IMR-90 (cell line): Measurements from ENCODE around the gene GJA8. TPM values are rescaled to one million over a fixed set of nuclear protein-coding genes. Genes with fewer than 3 reads are reported as not detected.
"Not testable (repeated sequence)": the region's sequence is repeated elsewhere in the genome, so short reads cannot be mapped to it uniquely, and the experiment has no call there.

Experiments
- ATAC-seq: fragments of 200-7000 bp; cut with Tn5 transposase; 2 replicates; pipeline ENCODE4 v1.9.1; 2020; ENCODE audit warnings: low read depth, mild to moderate bottlenecking, moderate library complexity
- BruUV-seq: library from RNA; stranded (reverse); fragments of 400-500 nt; replicated peaks from 2 replicates; lab custom pipeline; 2021; lab: Mats Ljungman, UMichigan
- CTCF ChIA-PET: fragments of 300-600 bp; formaldehyde crosslinking; extraction: SDS; loops from one replicate; lab custom pipeline; 2021; ENCODE audit warnings: antibody characterized with exemption; lab: Yijun Ruan, JAX
- POLR2A ChIA-PET: fragments of 300-600 bp; sonication (Branson Sonifier 250); formaldehyde crosslinking; loops from one replicate; lab custom pipeline; 2022; ENCODE audit warnings: antibody characterized with exemption; ENCODE audit not compliant: unreplicated experiment; lab: Charles Lee
- DNase-seq: peaks from one replicate; pipeline ENCODE4 v3.0.0; 2013
- H2AFZ ChIP-seq: replicated peaks from 2 replicates; pipeline ENCODE3; 2013; ENCODE audit warnings: low read length, mild to moderate bottlenecking; ENCODE audit not compliant: poor library complexity
- H2AK5ac ChIP-seq: 2 replicates; pipeline ENCODE4 v1.6.1; 2013; ENCODE audit warnings: low read depth, low read length, inconsistent platforms
- H2AK9ac ChIP-seq: replicated peaks from 2 replicates; pipeline ENCODE3; 2013; ENCODE audit warnings: mild to moderate bottlenecking, low read depth, low read length, moderate library complexity; ENCODE audit not compliant: poor library complexity
- H2BK120ac ChIP-seq: 2 replicates; pipeline ENCODE4 v1.6.1; 2013; ENCODE audit warnings: low read depth, low read length, inconsistent platforms
- H2BK15ac ChIP-seq: 3 replicates; pipeline ENCODE4 v1.6.1; 2013; ENCODE audit warnings: low read depth, low read length, inconsistent platforms
- H2BK20ac ChIP-seq: 2 replicates; pipeline ENCODE4 v1.6.1; 2013; ENCODE audit warnings: low read depth, mild to moderate bottlenecking, inconsistent platforms, low read length, moderate library complexity
- H2BK5ac ChIP-seq: 2 replicates; pipeline ENCODE4 v1.6.1; 2013; ENCODE audit warnings: mild to moderate bottlenecking, low read depth, low read length, inconsistent platforms; ENCODE audit not compliant: poor library complexity, severe bottlenecking
- H3K14ac ChIP-seq: replicated peaks from 2 replicates; pipeline ENCODE4 v1.6.1; 2013; ENCODE audit warnings: low read depth, low read length, inconsistent platforms
- H3K18ac ChIP-seq: 2 replicates; pipeline ENCODE4 v1.6.1; 2013; ENCODE audit warnings: low read depth, low read length, control low read depth
- H3K23ac ChIP-seq: 2 replicates; pipeline ENCODE4 v1.6.1; 2013; ENCODE audit warnings: low read depth, low read length, inconsistent platforms
- H3K27ac ChIP-seq: 2 replicates; pipeline ENCODE4 v1.5.1; 2013; ENCODE audit warnings: mild to moderate bottlenecking, control low read depth, low read length; ENCODE audit not compliant: insufficient read depth
- H3K27me3 ChIP-seq: 2 replicates; pipeline ENCODE4 v1.6.1; 2013; ENCODE audit warnings: low read length; ENCODE audit not compliant: control insufficient read depth, insufficient read depth
- H3K36me3 ChIP-seq: 2 replicates; pipeline ENCODE4 v1.6.1; 2013; ENCODE audit warnings: low read length, mixed read lengths; ENCODE audit not compliant: control insufficient read depth, insufficient read depth
- H3K4ac ChIP-seq: 2 replicates; pipeline ENCODE4 v1.6.1; 2013; ENCODE audit warnings: low read depth, low read length, inconsistent platforms
- H3K4me1 ChIP-seq: 2 replicates; pipeline ENCODE4 v1.6.1; 2013; ENCODE audit warnings: low read length, mixed read lengths; ENCODE audit not compliant: control insufficient read depth, insufficient read depth
- H3K4me2 ChIP-seq: 2 replicates; pipeline ENCODE4 v1.6.1; 2013; ENCODE audit warnings: low read depth, mild to moderate bottlenecking, control low read depth, low read length, moderate library complexity
- H3K4me3 ChIP-seq: 2 replicates; pipeline ENCODE4 v1.5.1; 2013; ENCODE audit warnings: low read depth, mild to moderate bottlenecking, control low read depth, low read length, moderate library complexity; ENCODE audit not compliant: insufficient read depth
- H3K56ac ChIP-seq: 2 replicates; pipeline ENCODE4 v1.6.1; 2013; ENCODE audit warnings: low read length, inconsistent platforms; ENCODE audit not compliant: insufficient read depth; ENCODE audit errors: extremely low read depth
- H3K79me1 ChIP-seq, 2 experiments: 2 replicates each; pipeline ENCODE4 v1.6.1; 2013; ENCODE audit warnings: low read length in 2 of 2, inconsistent platforms in 1 of 2, low read depth in 1 of 2
- H3K9ac ChIP-seq: 2 replicates; pipeline ENCODE4 v1.6.1; 2013; ENCODE audit warnings: low read depth, low read length, control low read depth
- H3K9me1 ChIP-seq: 2 replicates; pipeline ENCODE4 v1.6.1; 2013; ENCODE audit warnings: low read length, inconsistent platforms; ENCODE audit not compliant: insufficient read depth
- H3K9me3 ChIP-seq: 2 replicates; pipeline ENCODE4 v1.6.1; 2013; ENCODE audit warnings: low read length; ENCODE audit not compliant: control insufficient read depth, insufficient read depth
- H4K20me1 ChIP-seq: 2 replicates; pipeline ENCODE4 v1.6.1; 2013; ENCODE audit warnings: low read length, inconsistent platforms; ENCODE audit not compliant: insufficient read depth
- H4K5ac ChIP-seq: 2 replicates; pipeline ENCODE4 v1.6.1; 2013; ENCODE audit warnings: mild to moderate bottlenecking, low read depth, low read length, control low read depth
- H4K8ac ChIP-seq, 2 experiments: 2 replicates each; pipeline ENCODE4 v1.6.1; 2013; ENCODE audit warnings: low read depth in 2 of 2, low read length in 2 of 2, control low read depth in 1 of 2, inconsistent platforms in 1 of 2
- H4K91ac ChIP-seq: 2 replicates; pipeline ENCODE4 v1.6.1; 2013; ENCODE audit warnings: low read depth, low read length, inconsistent platforms; ENCODE audit not compliant: insufficient read depth
- WGBS, 2 experiments: methylation state at CpG; one replicate each; pipeline versions ENCODE4 v1.1.5 to v1.1.7; 2013; ENCODE audit warnings: missing lambda C conversion rate in 2 of 2; ENCODE audit not compliant: insufficient read length in 1 of 2; ENCODE audit errors: extremely low coverage in 2 of 2; 5-methylcytosine and 5-hydroxymethylcytosine counted together
- dilution Hi-C: fragments of 300-500 bp; cut with HindIII; formaldehyde crosslinking; loops from one replicate; pipeline ENCODE4 v1.14.3; 2018; ENCODE audit warnings: low sequenced_read_pairs; ENCODE audit not compliant: unreplicated experiment
- in situ Hi-C: fragments of 300-500 bp; cut with MboI; formaldehyde crosslinking; loops from 3 replicates; pipeline ENCODE4 v1.14.3; 2019; ENCODE audit warnings: low sequenced_read_pairs, inconsistent platforms, mixed read lengths
- intact Hi-C: fragments of 100-400 bp; cut with micrococcal nuclease; formaldehyde crosslinking; loops from 2 replicates; pipeline ENCODE4 v1.10.0; 2022
- polyA plus RNA-seq, 3 experiments: library from polyadenylated mRNA; depleted of rRNA; stranded (reverse); fragments of >200 nt; gene quantifications; 2 replicates each; pipeline ENCODE4 v1.2.3, GENCODE V29; 2012; ENCODE audit warnings: low replicate concordance in 1 of 3
- total RNA-seq: library from RNA; depleted of rRNA; stranded (reverse); fragments of >200 nt; gene quantifications from 2 replicates; pipeline ENCODE4 v1.2.3, GENCODE V29; 2012

GJA8 gene
- total and polyA plus RNA-seq, 2 of the 4 experiments (the other 2 are of a cell fraction): not detected

DNA sequence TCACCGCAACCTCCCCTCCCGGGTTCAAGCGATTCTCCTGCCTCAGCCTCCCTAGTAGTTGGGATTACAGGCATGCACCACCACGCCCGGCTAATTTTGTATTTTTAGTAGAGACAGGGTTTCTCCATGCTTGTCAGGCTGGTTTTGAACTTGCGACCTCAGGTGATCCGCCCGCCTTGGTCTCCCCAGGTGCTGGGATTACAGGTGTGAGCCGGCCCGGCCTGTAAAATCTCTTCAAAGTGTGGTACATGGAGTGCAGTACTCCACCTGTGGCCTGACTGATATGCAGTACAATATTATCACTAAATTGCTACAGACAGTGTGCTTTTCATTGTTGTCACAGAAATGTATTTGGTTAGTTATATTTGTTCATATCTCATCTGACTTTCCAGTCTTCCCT lies 25.1 kb downstream of the GJA8 start:
- H2BK15ac ChIP-seq, H3K23ac ChIP-seq, H3K56ac ChIP-seq, DNase-seq, H4K5ac ChIP-seq, H2BK20ac ChIP-seq, H3K79me1 ChIP-seq, H4K20me1 ChIP-seq, dilution Hi-C loops, H3K4me2 ChIP-seq, H3K4me3 ChIP-seq, H3K9me3 ChIP-seq, H3K4me1 ChIP-seq, H3K27me3 ChIP-seq, H2BK120ac ChIP-seq, H3K4ac ChIP-seq, H3K14ac ChIP-seq, H3K36me3 ChIP-seq, POLR2A ChIA-PET, CTCF ChIA-PET, H2AFZ ChIP-seq, H3K27ac ChIP-seq, H3K18ac ChIP-seq, intact Hi-C loops, BruUV-seq, in situ Hi-C loops, H2BK5ac ChIP-seq, H4K91ac ChIP-seq, H3K9ac ChIP-seq, H2AK5ac ChIP-seq, H4K8ac ChIP-seq, H2AK9ac ChIP-seq, H3K9me1 ChIP-seq, ATAC-seq: not testable (repeated sequence)
- WGBS, 2 experiments: no CpG with 5 or more reads among the region's 10 CpGs
